ENCODE data around the gene EPHA2. TPM values are rescaled to one million over a fixed set of nuclear protein-coding genes. Genes with fewer than 3 reads are reported as not detected.

EPHA2 gene
- total RNA-seq, 1 donor: 21.0 TPM

GRCh38 chr1:16183765-16184556, 28.1 kb upstream of the EPHA2 start:
- no peak for TF ChIP-seq CTCF (IDR thresholded peaks at IDR 0.05; ENCODE audit: extremely low read depth, low read depth, low read length)
- H3K4me1 ChIP-seq (ENCODE audit: insufficient read depth, low read length): peaks cover 45% of the 10 kb centered on the region
- H3K79me2 ChIP-seq (ENCODE audit: insufficient read depth, low read length): no peaks in the 10 kb centered on the region
- H2AFZ ChIP-seq (ENCODE audit: low read length): no peak overlapping the region
- H3K36me3 ChIP-seq (ENCODE audit: insufficient read depth, low read length): no peaks in the 10 kb centered on the region
- H3K9me3 ChIP-seq (ENCODE audit: low read depth, low read length): no peaks in the 10 kb centered on the region
- H4K20me1 ChIP-seq (ENCODE audit: insufficient read depth, low read length): no peaks in the 10 kb centered on the region
- DNase-seq (ENCODE audit: insufficient read length, low spot score, missing footprints): peak; percentile 49
- no peak overlapping the region for H3K4me3 ChIP-seq (ENCODE audit: insufficient read depth, low read length)
- H3K27ac ChIP-seq (ENCODE audit: low read depth, low read length): peak overlapping the region; percentile 40
- no peaks in the 10 kb centered on the region for H3K27me3 ChIP-seq (ENCODE audit: insufficient read depth, low read length)
- no peak overlapping the region for H3K4me2 ChIP-seq (ENCODE audit: insufficient read depth, low read length)

GRCh38 chr1:16183179-16183578, 27.3 kb upstream of the EPHA2 start:
- TF ChIP-seq CTCF (IDR thresholded peaks at IDR 0.05; ENCODE audit: extremely low read depth, low read depth, low read length): no peak
- Histone ChIP-seq H3K36me3 (ENCODE audit: insufficient read depth, low read length) (no peaks in the 10 kb centered on the region), H3K27me3 (ENCODE audit: insufficient read depth, low read length) (no peaks in the 10 kb centered on the region), H3K4me3 (ENCODE audit: insufficient read depth, low read length) (no peak overlapping the region), H3K9me3 (ENCODE audit: low read depth, low read length) (no peaks in the 10 kb centered on the region), H3K79me2 (ENCODE audit: insufficient read depth, low read length) (no peaks in the 10 kb centered on the region), H3K27ac (ENCODE audit: low read depth, low read length) (peak overlapping the region; percentile 84), H3K4me2 (ENCODE audit: insufficient read depth, low read length) (no peak overlapping the region), H4K20me1 (ENCODE audit: insufficient read depth, low read length) (no peaks in the 10 kb centered on the region), H3K4me1 (ENCODE audit: insufficient read depth, low read length) (peaks cover 48% of the 10 kb centered on the region), H2AFZ (ENCODE audit: low read length) (no peak overlapping the region)
- peak; percentile 96 for DNase-seq (ENCODE audit: insufficient read length, low spot score, missing footprints)

- Histone ChIP-seq H3K27ac (ENCODE audit: low read depth, low read length) (peak overlapping the region; percentile 84), H2AFZ (ENCODE audit: low read length) (peak overlapping the region; percentile 71), H3K4me1 (ENCODE audit: insufficient read depth, low read length) (peaks cover 46% of the 10 kb centered on the region), H3K4me3 (ENCODE audit: insufficient read depth, low read length) (peak overlapping the region; percentile 21), H3K9me3 (ENCODE audit: low read depth, low read length) (no peaks in the 10 kb centered on the region), H3K79me2 (ENCODE audit: insufficient read depth, low read length) (no peaks in the 10 kb centered on the region), H3K27me3 (ENCODE audit: insufficient read depth, low read length) (no peaks in the 10 kb centered on the region), H4K20me1 (ENCODE audit: insufficient read depth, low read length) (no peaks in the 10 kb centered on the region), H3K36me3 (ENCODE audit: insufficient read depth, low read length) (no peaks in the 10 kb centered on the region), H3K4me2 (ENCODE audit: insufficient read depth, low read length) (peak overlapping the region; percentile 52)
- no peak for TF ChIP-seq CTCF (IDR thresholded peaks at IDR 0.05; ENCODE audit: extremely low read depth, low read depth, low read length)
- peak; percentile 97 for DNase-seq (ENCODE audit: insufficient read length, low spot score, missing footprints)
Measured at GRCh38 chr1:16181887-16182719, 26.2 kb upstream of the EPHA2 start.

GRCh38 chr1:16180291-16180824, 24.5 kb upstream of the EPHA2 start:
- no peak for TF ChIP-seq CTCF (IDR thresholded peaks at IDR 0.05; ENCODE audit: extremely low read depth, low read depth, low read length)

More at GRCh38 chr1:16180291-16180824, 24.5 kb upstream of the EPHA2 start:
- DNase-seq (ENCODE audit: insufficient read length, low spot score, missing footprints): peak; percentile 75
- Histone ChIP-seq H3K4me3 (ENCODE audit: insufficient read depth, low read length) (no peak overlapping the region), H3K27ac (ENCODE audit: low read depth, low read length) (peak overlapping the region; percentile 84), H4K20me1 (ENCODE audit: insufficient read depth, low read length) (no peaks in the 10 kb centered on the region), H2AFZ (ENCODE audit: low read length) (no peak overlapping the region), H3K4me2 (ENCODE audit: insufficient read depth, low read length) (no peak overlapping the region), H3K4me1 (ENCODE audit: insufficient read depth, low read length) (peaks cover 62% of the 10 kb centered on the region), H3K79me2 (ENCODE audit: insufficient read depth, low read length) (no peaks in the 10 kb centered on the region), H3K27me3 (ENCODE audit: insufficient read depth, low read length) (no peaks in the 10 kb centered on the region), H3K9me3 (ENCODE audit: low read depth, low read length) (no peaks in the 10 kb centered on the region), H3K36me3 (ENCODE audit: insufficient read depth, low read length) (no peaks in the 10 kb centered on the region)

All from osteoblast (primary cell).